GM18508 (cell line): ENCODE measurements around the gene ZNF689.
"Not testable (repeated sequence)": the region's sequence is repeated elsewhere in the genome, so short reads cannot be mapped to it uniquely, and the experiment has no call there.

Experiments used
- ATAC-seq: cut with Tn5 transposase; IDR thresholded peaks from one replicate; pipeline ENCODE4 v1.9.1; 2021; ENCODE audit warnings: moderate number of reproducible peaks; ENCODE audit not compliant: insufficient read depth, unreplicated experiment

The ZNF689 gene

DNA sequence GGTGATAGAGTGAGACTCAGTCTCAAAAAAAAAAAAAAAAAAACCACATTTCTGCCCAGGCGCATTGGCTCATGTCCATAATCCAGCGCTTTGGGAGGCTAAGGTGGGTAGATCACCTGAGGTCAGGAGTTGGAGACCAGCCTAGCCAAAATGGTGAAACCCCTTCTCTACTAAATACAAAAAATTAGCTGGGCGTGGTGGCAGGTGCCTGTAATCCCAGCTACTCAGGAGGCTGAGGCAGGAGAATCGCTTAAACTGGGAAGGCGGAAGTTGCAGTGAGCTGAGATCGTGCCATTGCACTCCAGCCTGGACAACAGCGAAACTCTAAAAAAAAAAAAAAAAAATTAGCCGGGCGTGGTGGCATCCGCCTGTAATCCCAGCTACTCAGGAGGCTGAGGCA is 26.9 kb upstream of the ZNF689 start:
- ATAC-seq = not testable (repeated sequence)

GRCh38 chr16:30636599-30636998 is 26.4 kb upstream of the ZNF689 start:
- no peak for ATAC-seq

DNA sequence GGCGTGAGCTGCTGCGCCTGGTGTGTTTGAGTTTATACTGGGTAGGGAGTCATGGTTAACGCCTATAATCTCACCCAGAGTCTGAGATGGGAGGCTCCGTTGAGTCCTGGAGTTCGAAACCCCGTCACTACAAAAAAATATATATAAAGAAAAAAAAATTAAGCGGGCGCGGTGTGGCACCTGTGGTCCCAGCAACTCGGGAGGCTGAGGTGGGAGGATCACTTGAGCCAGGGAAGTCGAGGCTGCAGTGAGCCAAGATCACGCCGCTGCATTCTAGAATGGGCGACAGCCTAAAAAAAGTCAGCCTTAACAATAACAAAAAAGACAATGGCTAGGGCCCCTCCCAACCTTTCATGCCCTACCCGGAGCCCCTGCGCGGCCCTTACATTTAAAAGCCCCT is 23.3 kb upstream of the ZNF689 start:
- no peak for ATAC-seq

- ATAC-seq = not testable (repeated sequence)
Observed at GRCh38 chr16:30632454-30632853, 22.3 kb upstream of the ZNF689 start.

- ATAC-seq = no peak
Observed at GRCh38 chr16:30628628-30629540, 18.7 kb upstream of the ZNF689 start.

GRCh38 chr16:30626236-30626635 is 16.0 kb upstream of the ZNF689 start:
- no peak for ATAC-seq

DNA sequence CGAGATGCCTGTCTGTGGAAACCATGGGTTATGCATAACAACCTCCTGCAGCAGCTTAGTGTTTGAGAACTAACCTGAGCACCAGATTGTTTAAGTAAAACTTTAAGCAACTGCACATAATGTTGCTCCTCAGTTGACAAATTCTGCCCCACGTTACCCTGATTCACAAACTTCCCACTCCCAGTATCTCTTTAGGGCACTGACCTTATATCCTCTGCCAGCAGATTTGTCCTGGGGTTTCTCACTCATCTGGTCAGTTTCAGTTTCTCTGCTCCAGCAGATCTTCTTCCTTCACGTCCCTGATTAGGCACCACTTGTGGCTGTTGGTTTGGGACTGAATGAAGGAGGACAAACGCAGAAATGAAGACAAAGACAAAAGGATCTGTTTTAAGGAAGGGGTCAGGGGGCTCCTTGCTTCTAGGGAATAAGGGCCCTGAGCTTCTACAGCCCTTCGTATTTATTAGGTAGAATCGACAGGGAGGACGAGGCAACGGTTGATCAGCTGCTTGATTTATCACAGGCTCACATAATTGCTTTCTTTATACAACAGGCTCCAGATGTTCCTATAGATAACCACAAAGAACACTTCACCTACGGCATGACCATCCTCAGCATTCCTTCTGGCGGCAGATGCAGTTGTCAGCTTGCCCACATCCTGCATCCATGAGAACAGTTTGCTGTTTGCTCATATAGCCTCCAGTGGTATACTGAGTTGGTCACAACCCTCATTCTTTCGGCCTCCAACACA is 13.5 kb upstream of the ZNF689 start:
- ATAC-seq = no peak

GRCh38 chr16:30622455-30623032 is 12.4 kb upstream of the ZNF689 start:
- ATAC-seq = no peak

DNA sequence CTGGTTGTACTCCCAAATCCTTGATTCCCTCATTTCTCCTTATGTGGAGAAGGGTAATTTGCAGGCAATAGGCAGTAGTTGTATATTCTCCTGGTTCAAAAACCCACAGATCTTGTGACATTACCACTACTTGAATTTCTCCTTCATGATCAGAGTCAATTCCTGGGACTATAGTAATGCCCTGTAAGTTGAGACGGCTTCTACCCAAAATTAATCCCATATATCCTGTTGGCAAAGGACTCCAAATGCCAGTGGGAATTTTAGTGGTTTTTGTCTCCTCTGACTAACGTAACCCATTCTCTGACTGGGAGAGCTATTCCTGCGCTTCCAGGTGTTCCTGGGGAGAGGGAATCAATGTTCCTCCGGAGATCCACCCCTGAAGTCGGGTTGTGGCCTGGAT is 11.6 kb upstream of the ZNF689 start:
- ATAC-seq = no peak

DNA sequence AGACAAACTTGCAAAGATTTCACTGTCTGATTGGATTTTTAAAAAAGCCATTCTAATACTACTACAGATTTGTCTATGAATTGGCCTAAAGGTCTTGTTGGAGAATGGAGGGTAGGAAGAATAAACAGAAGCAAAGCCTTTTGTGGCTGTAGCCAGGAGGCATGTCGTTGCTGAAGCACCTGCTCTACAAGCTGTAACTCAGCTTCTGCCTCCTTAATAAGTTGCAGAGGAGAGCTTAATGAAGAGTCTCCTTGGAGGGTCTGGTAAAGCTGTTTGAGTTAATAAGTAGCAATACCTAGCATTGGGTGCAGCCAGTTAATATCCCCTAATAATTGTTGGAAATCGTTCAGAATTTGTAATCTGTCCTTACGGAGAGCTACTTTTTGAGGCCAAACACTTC is 10.0 kb upstream of the ZNF689 start:
- ATAC-seq = no peak

DNA sequence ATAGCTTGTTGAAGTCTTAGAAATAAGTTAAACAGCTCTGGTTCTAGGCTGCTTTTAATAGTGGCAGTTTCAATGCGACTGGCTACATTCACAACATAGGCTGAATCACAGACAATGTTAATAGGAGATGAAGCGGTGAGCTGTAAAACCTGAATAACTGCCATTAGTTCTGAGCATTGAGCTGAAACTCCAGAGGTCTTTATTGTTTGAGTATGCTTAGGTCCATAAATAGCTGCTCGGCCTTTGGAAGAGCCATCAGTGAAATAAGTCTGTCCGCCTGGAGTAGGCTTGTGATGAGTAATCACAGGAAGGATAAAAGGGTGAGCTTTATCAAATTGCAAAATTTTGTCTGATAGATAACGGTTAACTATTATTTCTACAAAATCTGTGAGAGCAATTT is 9.4 kb upstream of the ZNF689 start:
- ATAC-seq = no peak

DNA sequence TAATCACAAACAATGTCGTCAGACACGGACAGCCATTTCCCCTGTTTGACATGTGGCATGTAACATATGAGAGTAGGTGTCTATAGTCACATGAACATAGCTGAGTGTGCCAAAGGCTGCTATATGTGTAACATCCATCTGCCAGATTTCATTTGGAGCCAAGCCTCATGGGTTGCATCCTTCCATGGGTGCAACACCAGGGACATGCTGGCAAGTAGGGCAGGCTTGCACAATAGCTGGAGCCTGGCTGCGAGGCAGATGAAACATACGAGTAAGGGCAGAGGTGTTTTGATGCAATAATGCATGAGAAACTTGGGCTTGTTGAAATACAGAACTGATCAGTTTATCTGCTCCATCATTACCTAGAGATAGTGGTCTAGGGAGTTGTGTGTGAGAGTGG is 9.0 kb upstream of the ZNF689 start:
- no peak for ATAC-seq

DNA sequence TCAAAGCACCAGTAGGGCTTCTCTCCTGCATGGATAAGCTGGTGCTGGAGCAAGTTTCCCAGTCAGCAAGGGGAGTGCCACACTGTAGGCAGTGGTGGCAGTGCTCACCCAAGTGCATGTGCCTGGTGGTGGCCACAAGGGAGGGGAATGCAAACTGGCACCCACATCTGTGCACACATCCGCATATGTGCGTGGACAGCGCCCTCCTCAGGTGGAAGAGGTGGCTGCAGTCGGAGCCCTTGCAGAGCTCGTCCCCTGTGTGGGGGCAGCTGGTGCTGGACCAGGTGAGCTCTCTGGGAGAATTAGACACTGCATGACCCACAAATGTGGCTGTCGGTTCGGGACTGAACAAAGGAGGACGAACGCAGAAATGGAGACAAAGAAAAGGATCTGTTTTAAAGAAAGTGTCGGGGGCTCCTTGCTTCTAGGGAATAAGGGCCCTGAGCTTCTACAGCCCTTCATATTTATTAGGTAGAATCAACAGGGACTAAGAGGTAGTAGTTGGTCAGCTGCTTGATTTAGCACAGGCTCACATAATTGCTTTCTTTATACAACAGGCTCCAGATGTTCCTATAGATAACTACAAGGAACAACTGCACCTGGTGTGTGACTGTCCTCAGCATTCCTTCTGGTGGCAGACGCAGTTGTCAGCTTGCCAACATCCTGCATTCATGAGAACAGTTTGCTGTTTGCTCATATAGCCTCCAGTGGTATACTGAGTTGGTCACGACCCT is 5.3 kb upstream of the ZNF689 start:
- no peak for ATAC-seq

GRCh38 chr16:30609002-30609925 is 925 bp downstream of the ZNF689 start:
- ATAC-seq = peak; percentile 9

DNA sequence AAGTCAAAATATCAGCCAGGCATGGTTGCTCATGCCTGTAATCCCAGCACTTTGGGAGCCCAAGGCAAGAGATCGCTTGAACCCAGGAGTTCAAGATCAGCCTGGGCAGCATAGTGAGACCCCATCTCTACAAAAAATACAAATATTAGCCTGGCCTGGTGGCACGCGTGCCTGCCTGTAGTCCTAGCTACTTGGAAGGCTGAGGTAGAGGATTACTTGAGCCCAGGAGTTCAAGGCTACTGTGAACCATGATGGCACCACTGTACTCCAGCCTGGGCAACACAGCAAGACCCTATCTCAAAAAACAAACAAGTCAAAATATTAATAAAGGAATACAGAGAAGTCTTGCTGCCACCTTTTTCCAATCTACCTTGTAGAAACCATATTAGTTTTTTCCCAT is 4.2 kb downstream of the ZNF689 start:
- ATAC-seq = no peak

GRCh38 chr16:30605158-30605557 is 5.0 kb downstream of the ZNF689 start:
- no peak for ATAC-seq

DNA sequence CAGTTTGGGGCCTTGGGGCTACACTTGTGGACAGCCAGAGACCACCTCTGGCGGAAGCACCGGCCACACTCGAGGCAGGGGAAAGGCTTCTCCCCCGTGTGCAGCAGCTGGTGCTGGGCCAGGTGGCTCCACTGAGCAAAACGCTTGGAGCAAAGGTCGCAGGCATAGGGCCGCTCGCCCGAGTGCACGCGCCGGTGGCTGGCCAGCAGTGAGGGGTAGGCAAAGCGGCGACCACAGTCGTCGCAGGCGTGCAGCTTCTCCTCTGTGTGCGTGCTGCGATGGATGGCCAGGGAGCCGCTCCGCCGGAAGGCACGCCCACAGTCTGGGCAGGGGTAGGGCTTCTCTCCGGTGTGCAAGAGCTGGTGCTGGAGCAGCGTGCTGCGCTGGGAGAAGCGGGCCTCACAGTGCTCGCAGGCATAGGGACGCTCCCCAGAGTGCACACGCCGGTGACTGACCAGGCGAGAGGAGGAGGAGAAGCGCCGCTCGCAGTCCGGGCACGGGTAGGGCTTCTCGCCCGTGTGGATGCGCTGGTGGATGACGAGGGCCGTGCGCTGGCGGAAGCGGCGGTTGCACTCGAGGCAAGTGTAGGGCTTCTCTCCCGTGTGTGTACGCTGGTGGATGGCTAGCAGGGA is 5.8 kb downstream of the ZNF689 start:
- no peak for ATAC-seq

DNA sequence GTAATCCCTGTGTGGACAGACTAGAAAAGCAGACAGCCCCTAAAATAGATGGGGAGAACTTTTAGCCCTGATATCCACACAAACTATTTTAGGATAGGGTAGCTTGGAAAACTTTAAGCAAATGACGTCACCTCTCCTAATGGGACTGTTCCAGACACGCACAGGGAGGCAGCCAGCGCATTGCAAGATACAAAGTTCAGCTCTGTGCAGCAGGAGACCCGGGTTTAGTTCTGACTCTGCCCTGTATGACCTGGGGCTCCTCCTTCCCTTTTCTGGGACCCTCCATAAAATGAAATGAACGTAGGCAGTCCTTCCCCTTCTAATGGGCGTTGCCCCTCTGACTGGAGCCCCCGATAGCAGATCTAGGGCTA is 6.3 kb downstream of the ZNF689 start:
- ATAC-seq = no peak

GRCh38 chr16:30602616-30603277 is 7.4 kb downstream of the ZNF689 start:
- no peak for ATAC-seq
